ENCODE data around the gene ICOSLG.
A peak's percentile ranks its signal among the peaks of the same experiment; 100 is the strongest.
"Not testable (repeated sequence)": the region's sequence is repeated elsewhere in the genome, so short reads cannot be mapped to it uniquely, and the experiment has no call there.

ICOSLG gene

DNA sequence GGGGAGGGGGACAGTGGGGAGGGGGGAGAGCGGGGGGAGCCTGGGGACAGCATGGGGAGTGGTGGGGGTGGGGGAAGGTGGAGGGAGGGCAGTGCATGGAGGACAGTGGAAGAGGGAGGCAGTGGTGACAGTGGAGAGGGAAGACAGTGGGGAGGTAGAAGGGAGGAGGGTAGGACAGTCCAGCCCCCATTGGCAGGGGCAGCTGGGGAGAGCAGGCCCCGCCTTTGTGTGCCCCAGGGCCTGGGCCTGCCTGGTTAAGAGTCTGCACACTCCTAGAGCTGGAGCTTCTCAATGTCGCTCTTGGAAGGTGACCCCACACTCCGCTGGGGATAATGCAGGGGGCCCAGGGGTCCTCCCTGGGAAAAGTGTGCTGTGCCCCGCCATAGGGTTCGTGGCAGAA is 15.1 kb downstream of the ICOSLG start:
- not testable (repeated sequence) for DNase-seq (ENCODE audit: low read depth)

DNA sequence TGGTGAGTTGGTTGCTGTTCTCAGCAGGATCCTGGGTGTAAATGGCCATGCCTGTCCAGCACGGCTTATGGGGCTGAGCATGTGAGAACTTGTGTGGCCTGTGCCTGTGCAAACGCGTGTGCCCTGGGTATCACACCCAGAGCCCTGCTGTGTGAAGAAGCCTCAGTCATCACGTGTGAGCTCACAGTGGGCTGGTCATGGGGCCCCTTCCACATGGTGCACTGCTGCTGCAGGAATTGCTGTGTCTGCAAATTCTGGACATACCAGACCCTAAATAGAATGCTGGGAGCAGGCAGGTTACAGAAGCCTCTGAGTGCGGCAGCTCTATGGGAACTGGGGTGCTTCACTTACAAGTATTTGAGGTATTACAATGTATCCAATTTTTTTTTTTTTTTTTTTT is 17.4 kb downstream of the ICOSLG start:
- DNase-seq (ENCODE audit: low read depth) = not testable (repeated sequence)

- DNase-seq (ENCODE audit: low read depth) = not testable (repeated sequence)
Measured at GRCh38 chr21:44220674-44221073, 20.1 kb downstream of the ICOSLG start.

GRCh38 chr21:44218461-44218860 is 22.3 kb downstream of the ICOSLG start:
- DNase-seq (ENCODE audit: low read depth) = not testable (repeated sequence)

- DNase-seq (ENCODE audit: low read depth) = not testable (repeated sequence)
Measured at GRCh38 chr21:44211978-44212377, 28.8 kb downstream of the ICOSLG start.

- not testable (repeated sequence) for DNase-seq (ENCODE audit: low read depth)
Measured at GRCh38 chr21:44211574-44211973, 29.2 kb downstream of the ICOSLG start.

GRCh38 chr21:44207860-44208646 is 32.7 kb downstream of the ICOSLG start:
- DNase-seq (ENCODE audit: low read depth) = not testable (repeated sequence)

- DNase-seq (ENCODE audit: low read depth) = not testable (repeated sequence)
Measured at GRCh38 chr21:44206698-44207676, 33.8 kb downstream of the ICOSLG start.

DNA sequence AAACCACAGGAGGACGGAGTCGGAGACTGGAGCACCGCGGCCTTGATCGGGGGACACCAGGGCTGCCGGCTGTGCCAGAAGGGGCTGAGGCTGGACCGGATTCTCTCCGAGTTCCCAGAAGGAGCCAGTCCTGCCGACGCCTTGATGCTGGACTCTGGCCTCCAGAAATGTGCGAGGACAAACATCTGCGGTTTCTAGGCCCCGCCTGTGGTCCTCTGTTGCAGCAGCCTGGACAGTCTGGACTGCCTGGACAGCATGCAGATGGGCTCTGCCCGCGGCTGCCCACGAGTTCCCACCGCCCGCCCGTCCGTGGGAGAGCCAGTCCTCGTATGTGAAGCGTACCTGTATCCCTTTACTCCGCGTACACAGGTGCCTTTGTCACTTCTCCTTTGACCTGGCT is 34.6 kb downstream of the ICOSLG start:
- DNase-seq (ENCODE audit: low read depth) = not testable (repeated sequence)

DNA sequence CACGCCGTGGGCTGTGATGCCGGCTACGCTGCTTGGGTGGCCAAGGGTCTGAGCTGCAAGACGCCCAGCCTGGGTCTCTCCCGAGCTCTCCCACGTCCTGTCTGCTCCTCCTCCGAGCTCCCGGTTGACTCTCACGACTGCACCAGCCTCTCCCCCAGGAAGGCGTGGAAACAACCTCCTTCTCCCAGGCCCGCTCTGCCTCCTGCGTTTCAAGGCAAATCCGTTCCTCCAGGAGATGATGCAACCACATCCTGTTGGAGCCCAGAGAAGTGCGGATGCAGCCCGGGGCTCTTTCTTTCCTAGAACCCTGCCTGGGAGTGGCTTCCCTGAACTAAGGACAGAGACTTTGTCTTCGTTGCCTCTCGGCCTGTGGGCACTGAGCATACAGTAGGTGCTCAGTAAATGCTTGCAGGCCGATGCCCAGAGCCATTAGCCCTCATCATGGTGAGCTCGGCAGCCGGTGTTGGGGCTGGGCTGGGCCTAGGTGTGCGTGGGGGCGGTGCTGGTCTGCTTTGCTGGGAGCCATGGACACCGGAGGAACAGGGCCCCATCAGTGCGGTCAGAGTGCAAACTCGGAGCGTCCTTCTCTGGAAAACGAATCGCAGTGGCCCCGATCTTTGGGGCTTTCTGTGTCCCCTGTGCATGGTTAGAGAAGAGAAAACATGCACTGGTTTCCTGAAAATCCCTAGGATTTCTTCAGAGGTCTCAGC is 38.0 kb downstream of the ICOSLG start:
- DNase-seq (ENCODE audit: low read depth) = not testable (repeated sequence)

GRCh38 chr21:44199997-44200396 is 40.7 kb downstream of the ICOSLG start:
- DNase-seq (ENCODE audit: low read depth) = not testable (repeated sequence)

DNA sequence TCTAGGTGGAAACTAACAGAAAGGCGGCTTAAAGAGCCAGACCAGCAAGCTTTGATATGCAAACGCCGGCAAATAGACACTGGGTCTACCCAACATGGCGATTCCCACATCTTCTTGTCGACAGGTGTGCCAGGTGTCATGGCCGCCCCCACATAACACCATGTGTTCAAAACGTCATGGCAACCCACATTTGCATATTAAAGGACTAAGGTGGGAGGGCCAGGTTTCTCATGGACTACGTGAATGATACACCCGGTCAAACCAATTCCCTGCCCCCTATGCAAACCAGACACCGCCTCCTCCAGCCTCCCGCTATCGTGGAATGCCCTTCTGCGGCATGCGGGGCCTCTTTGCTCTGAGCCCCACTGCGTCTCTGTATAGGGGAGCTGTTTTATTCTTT is 41.3 kb downstream of the ICOSLG start:
- no peak for DNase-seq (ENCODE audit: low read depth)

DNA sequence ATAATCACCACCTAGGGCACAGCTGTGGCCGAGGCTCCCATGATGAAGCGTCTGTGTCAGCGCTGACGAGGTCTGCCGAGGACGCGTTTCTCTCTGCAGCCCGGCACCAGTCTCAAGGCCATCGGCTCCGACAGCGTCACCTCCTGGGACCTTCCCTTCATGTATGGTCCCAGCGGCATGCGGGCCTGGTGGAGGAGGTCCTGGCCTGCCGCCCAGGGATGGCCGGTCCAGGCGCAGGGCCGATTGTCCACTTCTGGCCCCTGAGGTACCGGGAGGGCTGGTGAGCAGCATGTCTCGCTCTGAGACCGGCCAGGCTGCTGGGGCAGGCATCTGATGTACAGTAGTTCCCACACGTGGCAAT is 43.6 kb downstream of the ICOSLG start:
- DNase-seq (ENCODE audit: low read depth) = not testable (repeated sequence)

- peak; percentile 54 for DNase-seq (ENCODE audit: low read depth)
Measured at GRCh38 chr21:44196212-44197155, 44.3 kb downstream of the ICOSLG start.

DNA sequence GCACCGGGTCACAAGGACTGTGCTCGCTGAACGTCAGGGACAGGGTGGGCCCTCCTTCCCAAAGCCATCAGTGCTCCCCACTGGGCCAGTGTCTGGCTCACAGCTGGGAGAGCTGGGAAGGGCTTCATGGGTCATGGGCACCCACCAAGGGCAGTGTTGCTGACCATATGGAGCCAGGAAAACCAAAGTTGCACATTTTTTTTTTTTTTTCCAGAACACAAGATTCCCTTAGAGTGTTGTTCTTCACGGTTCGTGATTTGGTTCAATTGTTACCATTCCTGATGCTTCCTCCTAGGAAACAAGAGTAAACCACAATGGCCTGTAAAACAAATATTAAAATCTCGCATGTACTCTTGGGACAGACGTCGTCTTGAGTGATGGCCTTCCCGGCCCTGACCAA is 45.9 kb downstream of the ICOSLG start:
- DNase-seq (ENCODE audit: low read depth) = not testable (repeated sequence)

GRCh38 chr21:44194451-44194850 is 46.3 kb downstream of the ICOSLG start:
- not testable (repeated sequence) for DNase-seq (ENCODE audit: low read depth)

DNA sequence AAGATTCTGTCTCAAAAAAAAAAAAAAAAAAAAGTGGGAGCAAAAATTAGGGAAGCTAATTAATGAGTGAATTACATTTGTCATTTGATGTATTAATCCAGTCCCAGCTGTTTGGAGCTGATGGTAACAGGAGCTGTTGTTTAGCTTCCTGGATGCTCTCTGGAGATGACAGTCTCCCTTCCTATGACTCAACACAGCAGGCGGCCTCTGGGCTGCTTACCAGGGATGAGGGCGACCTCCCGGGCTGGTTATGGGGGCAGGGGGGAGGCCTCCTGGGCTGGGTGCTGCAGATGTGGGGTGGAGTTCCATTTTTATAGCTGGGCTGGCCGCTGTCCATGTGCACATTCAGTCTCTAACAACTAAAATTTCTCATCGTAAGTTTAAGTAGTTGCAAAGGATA is 47.6 kb downstream of the ICOSLG start:
- not testable (repeated sequence) for DNase-seq (ENCODE audit: low read depth)

DNA sequence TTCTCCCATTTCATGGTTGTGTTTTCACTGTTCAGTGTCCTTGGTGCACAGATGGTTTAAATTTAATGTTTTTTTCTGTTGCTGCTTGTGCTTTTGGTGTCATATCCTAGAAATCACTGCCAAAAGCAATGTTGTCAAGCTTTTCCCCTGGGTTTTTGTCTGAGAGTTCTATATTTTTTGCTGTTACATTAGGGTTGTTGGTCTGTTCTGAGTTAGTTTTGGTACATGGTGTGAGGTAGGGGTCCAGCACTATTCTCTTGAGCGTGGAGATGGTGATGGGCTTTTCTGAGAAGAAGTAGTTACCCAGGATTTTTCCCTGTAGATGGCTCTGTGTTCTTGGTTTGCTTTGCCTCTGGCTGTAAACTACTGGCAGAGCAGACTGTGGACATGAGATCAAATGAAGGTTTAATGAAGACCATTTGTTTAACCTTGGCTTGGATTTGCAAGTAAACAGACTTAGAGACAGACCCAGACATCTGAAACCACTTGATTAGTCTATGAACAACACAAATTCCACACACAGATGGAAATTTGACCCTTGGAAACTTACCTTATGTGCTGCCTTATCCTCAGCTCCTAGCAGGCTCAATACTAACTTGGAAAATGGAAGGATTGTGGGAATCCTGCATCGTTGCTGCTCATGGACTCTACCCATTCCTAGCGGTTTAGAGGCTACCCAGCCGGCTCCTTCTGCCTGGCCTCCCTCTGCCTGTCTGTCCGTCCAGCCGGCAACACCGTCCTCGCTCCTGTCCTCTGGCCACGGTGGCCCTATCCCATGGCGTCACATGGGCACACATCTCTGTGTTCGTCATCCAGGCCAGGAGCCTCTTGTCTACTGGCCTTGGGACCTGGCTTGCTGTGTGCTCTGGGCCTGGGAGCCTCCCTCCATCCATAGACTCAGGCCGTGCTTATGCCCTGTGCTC is 50.1 kb downstream of the ICOSLG start:
- DNase-seq (ENCODE audit: low read depth) = not testable (repeated sequence)

- not testable (repeated sequence) for DNase-seq (ENCODE audit: low read depth)
Measured at GRCh38 chr21:44184862-44185261, 55.9 kb downstream of the ICOSLG start.

DNA sequence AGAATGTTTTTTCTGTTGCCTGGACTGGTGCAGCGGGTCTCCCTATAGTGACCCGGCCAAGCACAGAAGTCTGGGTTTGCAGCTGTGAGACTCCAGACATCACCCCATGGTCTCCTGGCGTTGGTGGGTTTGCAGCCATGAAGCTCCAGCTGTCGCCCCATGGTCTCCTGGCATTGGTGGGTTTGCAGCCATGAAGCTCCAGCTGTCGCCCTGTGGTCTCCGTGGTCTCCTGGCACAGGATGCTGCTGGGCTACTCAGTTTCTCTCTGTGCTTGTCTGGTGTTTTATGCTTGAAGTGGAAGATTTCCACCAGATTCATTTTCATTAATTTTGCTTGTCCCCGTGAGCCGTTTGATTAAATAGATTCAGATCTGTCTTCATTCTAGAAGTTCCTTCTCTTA is 58.5 kb downstream of the ICOSLG start:
- not testable (repeated sequence) for DNase-seq (ENCODE audit: low read depth)

All from activated T-cell treated with anti-CD3 and anti-CD28 coated beads for 24 hours (primary cell).